Dermis microvascular lymphatic vessel endothelial cell (primary cell): ENCODE data around the gene MTMR1. TPM values are rescaled to one million over a fixed set of nuclear protein-coding genes. Genes with fewer than 3 reads are reported as not detected.

Experiments used
- DNase-seq, 2 donors: peaks; one replicate each; pipeline versions ENCODE4 v3.0.0 to v3.0.0-alpha.2; 2010; ENCODE audit warnings: low read depth in 2 of 2
- total RNA-seq: library from RNA; depleted of rRNA; stranded (reverse); fragments of >200 nt; gene quantifications from 2 replicates; pipeline ENCODE4 v1.2.1, GENCODE V29; 2014

Gene MTMR1
- total RNA-seq, 1 donor from 2014 or later = 12.8 TPM

- DNase-seq = no peak
Measured at GRCh38 chrX:150762258-150763165, 69.3 kb downstream of the MTMR1 start.

- DNase-seq = no peak
Measured at GRCh38 chrX:150763303-150763797, 70.2 kb downstream of the MTMR1 start.

- no peak for DNase-seq
Measured at GRCh38 chrX:150763810-150764209, 70.6 kb downstream of the MTMR1 start.

DNA sequence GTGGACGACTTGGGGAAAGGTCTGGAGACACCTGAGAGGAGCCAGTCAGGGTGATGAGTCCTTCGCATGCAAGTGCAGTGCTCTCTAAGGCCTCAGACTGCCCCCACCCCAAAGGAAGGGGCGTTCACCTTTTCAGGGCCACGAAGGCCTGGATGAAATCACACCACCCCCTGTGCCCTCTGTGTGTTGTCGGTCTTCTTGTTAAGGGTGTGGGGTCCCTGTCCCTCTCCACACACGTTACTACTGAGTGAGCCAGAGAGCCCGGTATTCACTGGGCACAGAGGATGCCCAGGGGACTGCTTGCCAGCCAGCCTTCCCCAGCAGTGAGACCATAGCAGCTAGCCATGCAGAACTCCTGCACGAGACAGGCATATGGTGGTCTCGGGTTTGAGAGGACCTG, 72.0 kb downstream of the MTMR1 start:
- DNase-seq = no peak

- no peak for DNase-seq
Measured at GRCh38 chrX:150765782-150766350, 72.7 kb downstream of the MTMR1 start.

DNA sequence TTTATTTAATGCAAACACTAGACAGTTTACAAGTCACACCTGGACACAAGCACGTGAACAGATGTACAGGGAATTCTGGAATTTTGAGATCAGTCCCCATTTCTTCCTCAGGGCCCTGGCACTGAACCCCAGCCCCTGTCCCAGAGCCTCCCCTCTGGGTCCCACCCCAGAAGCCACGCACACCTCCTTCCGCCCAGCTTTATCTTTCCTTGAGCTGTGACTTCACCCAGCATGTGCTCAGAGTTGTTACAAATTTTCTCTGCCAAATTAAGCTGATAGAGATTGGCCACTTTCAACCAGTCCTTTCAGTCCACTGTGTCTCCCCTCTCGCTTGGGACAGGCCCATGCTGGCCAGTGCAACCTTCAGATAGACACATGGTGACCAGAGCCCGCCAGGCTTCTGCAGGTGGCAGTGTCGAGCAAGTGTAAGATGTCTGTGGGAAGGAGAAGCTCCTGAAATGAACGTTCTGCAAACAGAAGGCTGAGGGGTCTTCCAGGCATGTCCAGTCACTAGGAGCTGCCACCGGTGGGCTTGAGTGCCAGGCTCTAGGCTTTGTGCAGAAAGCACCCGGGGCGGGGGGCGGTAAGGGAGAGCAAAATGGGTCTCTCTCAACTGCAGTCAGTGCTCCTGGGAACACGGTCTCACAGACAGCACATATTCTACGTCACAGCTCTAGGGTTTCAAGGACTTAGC, 73.3 kb downstream of the MTMR1 start:
- no peak for DNase-seq

GRCh38 chrX:150767045-150767395, 73.8 kb downstream of the MTMR1 start:
- DNase-seq = no peak

- DNase-seq = no peak
Measured at GRCh38 chrX:150767475-150768131, 74.4 kb downstream of the MTMR1 start.

DNA sequence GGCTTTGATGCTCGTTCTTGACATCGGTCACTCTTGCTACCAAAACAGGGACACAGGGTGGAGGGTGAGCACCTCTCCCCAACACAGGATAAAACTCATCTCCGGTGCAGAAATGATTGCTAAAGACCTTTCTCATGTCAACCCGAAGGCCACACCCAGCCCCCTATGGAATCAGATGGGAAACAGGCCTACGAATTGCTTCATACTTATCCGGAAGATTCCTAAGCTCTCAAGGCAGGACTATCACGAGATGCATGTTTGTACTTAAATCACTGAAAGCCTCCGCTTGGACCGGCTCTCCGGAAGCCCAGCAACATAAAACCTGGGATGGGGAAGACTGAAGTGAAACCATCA, 74.9 kb downstream of the MTMR1 start:
- DNase-seq = no peak

DNA sequence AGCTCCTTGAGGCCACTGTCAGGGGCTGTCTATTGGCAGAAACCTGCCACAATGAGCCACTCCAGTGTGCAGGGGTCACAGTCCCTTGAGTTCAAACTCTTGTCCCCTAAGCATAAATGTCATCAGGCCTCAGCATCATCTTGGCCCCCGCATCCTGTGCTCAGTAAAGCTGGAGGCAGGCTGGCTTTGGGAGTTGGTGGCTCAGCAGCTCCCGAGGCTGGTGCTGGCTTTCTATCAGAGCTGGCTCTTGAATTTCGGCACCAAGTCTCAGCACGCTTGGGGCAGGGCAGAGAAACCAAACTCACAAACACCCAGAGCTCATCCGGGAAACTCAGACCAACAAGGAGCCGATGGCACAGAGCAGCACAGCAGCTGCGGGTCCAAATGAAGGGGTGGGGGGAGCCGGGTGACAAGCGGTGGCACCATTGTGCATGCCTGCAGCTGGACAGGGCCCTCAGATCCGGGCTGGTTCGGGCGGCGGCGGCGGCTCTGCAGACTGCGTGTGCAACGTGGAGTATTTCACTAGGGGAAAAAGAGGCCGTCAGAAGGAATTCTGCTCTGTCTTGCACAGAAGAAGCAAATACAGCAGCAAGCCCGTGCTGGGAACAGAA, 75.5 kb downstream of the MTMR1 start:
- DNase-seq = no peak

- DNase-seq = no peak
Measured at GRCh38 chrX:150769408-150769807, 76.2 kb downstream of the MTMR1 start.

GRCh38 chrX:150770623-150771022, 77.4 kb downstream of the MTMR1 start:
- no peak for DNase-seq

- DNase-seq = no peak
Measured at GRCh38 chrX:150771116-150771515, 77.9 kb downstream of the MTMR1 start.

GRCh38 chrX:150772150-150772970, 79.2 kb downstream of the MTMR1 start:
- peak; percentile 31 to 61 for DNase-seq

DNA sequence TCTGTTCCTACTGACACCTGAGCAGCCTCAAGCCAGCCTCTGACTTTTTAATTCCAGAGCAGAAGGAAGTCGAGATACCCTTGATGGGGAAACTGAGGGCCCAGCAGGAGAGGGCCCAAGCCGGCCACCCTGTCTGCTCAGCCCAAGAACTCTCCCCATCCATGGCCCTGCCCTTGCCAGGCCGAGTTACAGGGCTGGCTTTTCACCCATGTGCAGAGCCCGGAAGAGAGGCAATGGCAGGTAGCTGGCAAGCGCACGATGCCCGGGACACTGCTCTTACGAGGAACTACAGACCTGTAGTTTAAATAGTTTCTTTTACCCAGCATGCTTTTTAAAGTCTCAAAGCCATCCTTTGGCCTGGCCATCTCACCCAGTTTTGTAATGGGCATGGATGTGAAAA, 79.9 kb downstream of the MTMR1 start:
- DNase-seq = no peak

- peak in 1 of 2 donors; percentile 7 for DNase-seq
Measured at GRCh38 chrX:150773634-150774033, 80.4 kb downstream of the MTMR1 start.

DNA sequence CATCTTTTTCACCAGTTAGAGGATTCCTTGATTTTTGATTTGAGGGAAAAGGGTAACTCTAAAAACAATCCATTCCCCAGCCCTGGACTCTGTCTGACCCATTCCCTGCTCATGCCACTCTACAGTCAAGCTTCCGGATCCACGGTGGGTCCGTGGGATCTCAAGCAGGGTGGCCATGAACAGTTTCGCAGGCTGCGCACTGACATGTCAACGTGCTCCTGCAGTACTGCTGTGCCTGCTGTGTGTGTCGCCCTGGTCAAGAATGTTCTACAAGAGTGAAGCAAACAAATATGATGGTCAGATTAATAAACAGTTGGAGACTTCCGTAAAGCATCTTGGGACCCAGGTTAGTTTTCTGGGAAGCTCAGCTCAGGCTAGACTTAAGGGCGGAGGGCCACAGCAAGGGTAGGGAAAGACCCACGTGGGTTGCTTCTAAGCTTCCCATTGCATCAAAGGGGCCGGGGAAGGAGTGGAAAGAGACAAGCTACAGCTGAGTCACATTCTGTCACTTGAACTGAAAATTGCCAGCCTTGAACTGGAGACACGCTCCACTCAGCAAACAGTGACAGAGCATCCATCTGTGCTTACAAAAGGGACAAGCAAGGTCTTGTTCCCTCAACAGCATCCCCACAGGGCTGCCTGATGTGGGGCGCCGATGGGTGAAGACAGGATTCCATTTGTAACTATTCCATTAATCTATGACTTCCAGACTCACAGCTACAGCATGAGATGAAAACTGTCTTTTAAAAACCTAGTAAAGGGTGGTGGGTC, 81.8 kb downstream of the MTMR1 start:
- DNase-seq = no peak

DNA sequence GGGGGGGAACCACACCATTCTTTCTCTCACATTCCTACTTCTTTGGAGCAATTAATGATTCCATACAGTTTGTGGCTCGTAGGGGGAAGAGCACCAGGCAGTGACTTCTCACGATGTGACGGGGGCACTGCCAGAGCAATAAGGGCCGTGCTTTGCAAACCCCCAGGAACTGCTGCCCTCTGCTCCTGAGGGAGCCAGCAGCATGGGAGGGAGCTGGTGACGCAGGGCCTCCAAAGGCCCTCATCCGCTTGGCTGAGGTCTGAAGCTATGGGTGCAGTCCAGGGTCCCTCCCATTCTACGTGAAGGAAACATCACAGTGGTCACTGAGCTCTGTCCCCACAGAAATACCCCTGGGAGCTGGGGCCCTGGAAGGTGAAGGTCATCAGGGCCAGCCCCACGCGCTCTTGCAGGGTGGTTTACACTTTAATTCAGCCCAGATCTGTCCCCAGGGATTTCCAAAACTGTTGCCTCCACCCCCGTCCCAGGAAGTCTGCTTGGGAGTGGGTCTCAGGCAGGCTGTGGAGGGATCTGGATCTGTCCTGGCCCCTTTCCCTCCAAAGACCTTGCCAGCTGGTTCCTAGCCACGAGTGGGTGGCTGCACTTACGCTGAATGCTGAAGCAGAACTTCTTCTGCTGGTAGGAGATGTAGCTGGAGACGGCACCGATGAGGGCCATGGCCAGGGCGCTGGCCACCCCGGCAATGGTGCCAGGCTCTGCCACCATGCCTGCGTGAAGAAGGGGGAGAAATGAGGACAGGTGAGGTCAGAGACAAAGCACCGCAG, 82.6 kb downstream of the MTMR1 start:
- no peak for DNase-seq
